HAP-1 (cell line): ENCODE results near the gene MCHR1.
"Not testable (repeated sequence)": the region's sequence is repeated elsewhere in the genome, so short reads cannot be mapped to it uniquely, and the experiment has no call there.

ENCODE experiments used
- DNase-seq, 2 experiments: peaks; one replicate each; pipeline ENCODE4 v3.0.0-alpha.2; 2016 to 2020; ENCODE audit warnings: low spot score in 2 of 2
- H3K27me3 ChIP-seq: fragments of 250-450 bp; sonication (Bioruptor Pico); 2 replicates; pipeline ENCODE4 v1.5.1; 2020; ENCODE audit warnings: low read depth, mild to moderate bottlenecking, moderate library complexity
- H3K36me3 ChIP-seq: fragments of 250-450 bp; sonication (Bioruptor Pico); replicated peaks from 2 replicates; pipeline ENCODE4 v1.5.1; 2020; ENCODE audit warnings: mild to moderate bottlenecking
- H3K4me1 ChIP-seq: fragments of 250-450 bp; sonication (Bioruptor Pico); 2 replicates; pipeline ENCODE4 v1.5.1; 2020; ENCODE audit warnings: mild to moderate bottlenecking
- H3K4me3 ChIP-seq: fragments of 250-450 bp; sonication (Bioruptor Pico); 2 replicates; pipeline ENCODE4 v1.5.1; 2020; ENCODE audit warnings: mild to moderate bottlenecking, moderate library complexity
- H3K9me3 ChIP-seq: fragments of 250-450 bp; sonication (Bioruptor Pico); 2 replicates; pipeline ENCODE4 v1.5.1; 2020; ENCODE audit warnings: mild to moderate bottlenecking, moderate library complexity
- in situ Hi-C: fragments of 300-500 bp; cut with MboI; formaldehyde crosslinking; loops from 3 replicates; pipeline ENCODE4 v1.14.3; 2020; ENCODE audit warnings: low sequenced_read_pairs, inconsistent platforms, mixed read lengths

Gene MCHR1

DNA sequence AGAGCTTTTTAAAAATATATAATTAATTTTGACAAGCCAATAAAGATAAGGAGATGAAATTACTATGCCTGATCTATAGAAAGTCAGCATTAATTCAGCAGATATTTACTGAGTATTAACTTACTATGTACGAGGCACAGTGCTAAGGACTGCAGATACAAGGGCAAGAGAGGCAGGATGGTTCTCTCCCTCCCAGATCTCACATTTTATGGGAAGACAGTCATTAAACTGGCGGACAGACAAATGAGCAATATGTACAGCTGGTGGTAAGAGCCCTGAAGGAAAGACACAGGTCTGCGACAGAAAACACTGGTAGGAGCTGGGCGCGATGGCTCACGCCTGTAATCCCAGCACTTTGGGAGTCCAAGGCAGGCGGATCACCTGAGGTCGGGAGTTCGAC, 36.8 kb downstream of the MCHR1 start:
- H3K27me3 ChIP-seq = no peaks in the 10 kb centered on the region
- in situ Hi-C loops = no loop called here
- H3K36me3 ChIP-seq = no peaks in the 10 kb centered on the region
- no peak overlapping the region for H3K4me3 ChIP-seq
- H3K9me3 ChIP-seq = no peaks in the 10 kb centered on the region
- no peak for DNase-seq
- no peaks in the 10 kb centered on the region; the same call in 1 of the 2 replicates for H3K4me1 ChIP-seq

DNA sequence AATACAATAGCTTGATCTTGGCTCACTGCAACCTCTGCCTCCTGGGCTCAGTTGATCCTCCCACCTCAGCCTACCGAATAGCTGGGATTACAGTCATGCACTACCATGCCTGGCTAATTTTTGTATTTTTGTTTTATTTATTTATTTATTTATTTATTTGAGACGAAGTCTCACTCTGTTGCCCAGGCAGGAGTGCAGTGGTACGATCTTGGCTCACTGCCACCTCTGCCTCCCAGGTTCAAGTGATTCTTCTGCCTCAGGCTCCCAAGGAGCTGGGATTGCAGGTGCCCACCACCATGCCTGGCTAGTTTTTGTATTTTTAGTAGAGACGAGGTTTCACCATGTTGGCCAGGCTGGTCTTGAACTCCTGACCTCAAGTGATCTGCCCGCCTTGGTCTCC, 38.4 kb downstream of the MCHR1 start:
- H3K36me3 ChIP-seq, H3K9me3 ChIP-seq, H3K27me3 ChIP-seq, DNase-seq, in situ Hi-C loops, H3K4me3 ChIP-seq, H3K4me1 ChIP-seq: not testable (repeated sequence)

DNA sequence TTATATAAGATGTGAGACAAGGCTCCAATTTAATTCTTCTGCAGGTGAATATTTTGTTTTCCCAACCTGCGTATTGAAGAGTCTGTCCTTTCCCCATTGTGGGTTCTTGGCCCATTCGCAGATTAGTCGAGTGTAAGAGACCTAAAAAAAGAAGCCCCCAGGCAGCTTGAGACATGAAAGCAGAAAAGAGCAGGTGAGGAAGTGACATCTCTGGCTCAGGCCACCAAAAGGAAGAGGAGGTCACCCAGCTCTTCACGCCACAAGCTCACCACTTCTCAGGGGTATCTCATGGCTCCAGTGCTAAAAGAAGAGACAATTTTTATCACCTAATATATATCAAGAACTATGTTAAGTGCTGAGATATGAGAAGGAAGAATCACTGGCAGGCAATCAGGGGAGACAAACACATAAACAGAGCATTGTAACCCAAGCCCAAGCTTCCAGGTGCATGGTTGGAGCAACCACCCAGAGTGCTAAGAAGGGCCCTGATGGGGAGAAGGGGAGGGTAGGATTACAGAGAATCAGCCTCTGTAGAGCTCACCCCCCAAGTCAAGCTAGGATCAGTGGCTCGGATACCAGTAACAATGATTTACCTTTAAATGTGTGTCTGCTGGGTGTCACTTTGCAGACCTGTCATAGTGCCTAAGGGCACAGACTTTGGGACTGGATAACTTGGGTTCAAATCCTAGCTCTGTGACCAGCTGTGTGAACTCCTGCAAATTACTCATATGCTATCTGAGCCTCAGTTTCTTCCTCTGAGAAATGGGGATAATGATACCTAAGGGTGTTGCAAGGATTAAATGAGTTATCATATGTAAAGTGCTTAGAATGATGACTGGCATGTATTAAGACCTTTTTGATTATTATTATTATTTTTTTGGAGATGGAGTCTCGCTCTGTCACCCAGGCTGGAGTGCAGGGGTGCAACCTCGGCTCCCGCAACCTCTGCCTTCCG, 39.2 kb downstream of the MCHR1 start:
- Histone ChIP-seq H3K4me1 (no peaks in the 10 kb centered on the region; the same call in 1 of the 2 replicates), H3K4me3 (no peak overlapping the region), H3K27me3 (no peaks in the 10 kb centered on the region), H3K9me3 (no peaks in the 10 kb centered on the region), H3K36me3 (no peaks in the 10 kb centered on the region)
- in situ Hi-C loops = no loop called here
- no peak for DNase-seq

DNA sequence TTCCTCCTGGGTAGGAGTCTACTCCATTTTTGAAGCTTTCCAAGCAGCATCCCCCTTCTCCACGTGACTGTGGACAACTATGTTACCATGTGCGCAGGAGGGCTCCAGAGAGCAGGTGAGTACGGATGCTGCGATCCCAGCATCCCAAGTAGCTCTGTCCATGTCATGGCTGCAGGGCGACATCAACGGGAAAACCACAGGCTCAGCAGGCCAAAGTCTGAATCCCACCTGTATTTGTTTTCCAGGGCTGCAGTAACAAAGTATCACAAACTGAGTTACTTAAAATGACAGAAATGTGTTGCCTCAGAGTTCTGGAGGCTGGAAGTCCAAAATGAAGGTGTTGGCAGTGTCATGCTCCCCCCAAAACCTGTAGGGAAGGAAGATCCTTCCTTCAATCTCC, 40.3 kb downstream of the MCHR1 start:
- in situ Hi-C loops = no loop called here
- Histone ChIP-seq H3K9me3 (no peaks in the 10 kb centered on the region), H3K4me1 (no peaks in the 10 kb centered on the region; the same call in 1 of the 2 replicates), H3K4me3 (no peak overlapping the region), H3K27me3 (no peaks in the 10 kb centered on the region), H3K36me3 (no peaks in the 10 kb centered on the region)
- no peak for DNase-seq

DNA sequence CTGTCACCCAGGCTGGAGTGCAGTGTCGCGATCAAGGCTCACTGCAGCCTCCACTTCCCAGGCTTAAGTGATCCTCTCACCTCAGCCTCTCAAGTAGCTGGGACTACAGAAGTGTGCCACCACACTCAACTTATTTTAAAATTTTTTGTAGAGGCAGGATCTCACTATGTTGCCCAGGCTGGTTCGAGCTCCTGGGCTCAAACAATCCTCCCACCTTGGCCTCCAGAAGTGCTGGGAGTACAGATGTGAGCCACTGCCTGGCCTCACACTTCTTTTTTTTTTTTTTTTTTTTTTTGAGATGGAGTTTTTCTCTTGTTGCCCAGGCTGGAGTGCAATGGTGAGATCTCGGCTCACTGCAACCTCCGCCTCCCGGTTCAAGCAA, 40.9 kb downstream of the MCHR1 start:
- H3K27me3 ChIP-seq, H3K4me1 ChIP-seq, H3K4me3 ChIP-seq, H3K9me3 ChIP-seq, H3K36me3 ChIP-seq, in situ Hi-C loops, DNase-seq: not testable (repeated sequence)

DNA sequence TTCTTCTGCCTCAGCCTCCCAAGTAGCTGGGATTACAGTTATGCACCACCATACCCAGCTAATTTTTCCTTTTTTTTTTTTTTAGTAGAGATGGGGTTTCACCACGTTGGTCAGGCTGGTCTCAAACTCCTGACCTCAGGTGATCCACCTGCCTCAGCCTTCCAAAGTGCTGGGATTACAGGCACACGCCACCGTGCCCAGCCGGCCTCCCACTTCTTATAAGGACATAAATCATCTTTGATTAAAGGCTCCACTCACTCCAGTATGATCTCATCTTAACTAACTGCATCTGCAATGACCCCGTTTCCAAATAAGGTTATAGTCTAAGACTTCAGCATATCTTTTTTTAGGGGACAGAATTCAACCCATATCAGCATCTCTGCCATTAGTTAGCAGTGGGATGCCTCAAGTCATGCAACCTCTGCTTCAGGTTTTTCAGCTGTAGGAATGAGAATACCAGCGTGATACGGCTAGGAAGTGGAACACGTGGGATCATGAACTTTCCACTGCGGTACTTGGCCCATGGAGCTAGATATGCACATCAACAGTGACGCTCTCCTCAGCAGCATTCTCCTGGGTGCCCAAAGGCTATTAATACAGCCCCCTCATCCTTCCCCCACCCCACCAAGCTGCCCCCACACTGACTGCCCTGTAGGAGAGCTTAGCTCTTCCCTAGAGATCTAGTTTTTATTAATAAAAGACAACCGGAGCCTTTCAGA, 41.4 kb downstream of the MCHR1 start:
- H3K36me3 ChIP-seq = no peaks in the 10 kb centered on the region
- DNase-seq = no peak
- no peaks in the 10 kb centered on the region for H3K27me3 ChIP-seq
- no peak overlapping the region for H3K4me3 ChIP-seq
- in situ Hi-C loops = no loop called here
- H3K9me3 ChIP-seq = no peaks in the 10 kb centered on the region
- H3K4me1 ChIP-seq = no peaks in the 10 kb centered on the region; the same call in 1 of the 2 replicates

DNA sequence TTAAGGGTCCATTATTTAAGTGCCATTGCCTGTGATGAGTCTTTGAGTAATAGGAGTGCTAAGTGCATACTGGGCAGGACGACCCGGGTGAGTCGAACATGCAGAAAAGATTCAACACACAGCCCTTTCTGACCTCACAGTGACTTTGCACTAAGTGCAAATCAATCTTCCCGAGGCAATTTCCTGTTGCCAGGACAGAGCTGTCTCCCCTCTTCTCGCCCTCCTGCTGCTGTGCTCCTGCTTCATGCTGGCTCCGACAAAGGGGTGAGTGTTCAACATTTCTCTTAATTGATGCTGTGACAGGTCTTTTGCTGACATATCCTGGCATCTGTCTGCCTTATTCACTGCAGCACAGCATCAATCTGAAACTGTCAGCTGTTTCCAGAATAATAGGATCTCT, 42.0 kb downstream of the MCHR1 start:
- DNase-seq = no peak
- Histone ChIP-seq H3K27me3 (no peaks in the 10 kb centered on the region), H3K9me3 (no peaks in the 10 kb centered on the region), H3K4me1 (no peaks in the 10 kb centered on the region; the same call in 1 of the 2 replicates), H3K36me3 (no peaks in the 10 kb centered on the region), H3K4me3 (no peak overlapping the region)
- in situ Hi-C loops = no loop called here

DNA sequence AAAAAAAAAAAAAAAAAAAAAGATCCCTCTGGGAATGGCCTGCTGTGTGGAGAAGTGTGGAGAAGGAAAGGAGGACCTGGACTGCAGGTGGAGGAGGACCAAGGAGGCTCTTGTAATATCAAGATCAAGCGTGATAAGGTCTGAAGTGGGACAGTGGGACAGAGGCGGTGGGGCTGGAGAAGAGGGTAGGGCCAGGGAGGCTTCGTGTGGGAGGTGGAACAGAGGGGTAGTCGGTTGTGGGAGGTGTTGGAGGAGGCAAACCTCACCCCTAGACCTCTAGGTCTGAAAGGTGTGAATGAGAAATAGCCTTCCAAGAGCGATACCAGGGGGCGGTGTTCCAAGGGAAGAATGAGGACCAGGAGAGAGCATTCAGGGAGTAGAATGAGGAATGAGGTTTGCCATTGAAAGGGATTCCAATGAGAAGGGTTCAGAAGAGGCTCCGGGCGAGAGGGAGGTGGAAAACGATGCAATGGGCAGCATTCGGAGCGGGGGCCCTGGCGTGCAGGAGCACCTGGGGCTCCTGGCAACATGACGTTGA, 44.2 kb downstream of the MCHR1 start:
- H3K4me1 ChIP-seq = peaks cover 18% of the 10 kb centered on the region
- H3K36me3 ChIP-seq = no peaks in the 10 kb centered on the region
- H3K4me3 ChIP-seq = no peak overlapping the region
- H3K9me3 ChIP-seq = no peaks in the 10 kb centered on the region
- no peaks in the 10 kb centered on the region for H3K27me3 ChIP-seq
- no peak for DNase-seq
- in situ Hi-C loops = no loop called here

DNA sequence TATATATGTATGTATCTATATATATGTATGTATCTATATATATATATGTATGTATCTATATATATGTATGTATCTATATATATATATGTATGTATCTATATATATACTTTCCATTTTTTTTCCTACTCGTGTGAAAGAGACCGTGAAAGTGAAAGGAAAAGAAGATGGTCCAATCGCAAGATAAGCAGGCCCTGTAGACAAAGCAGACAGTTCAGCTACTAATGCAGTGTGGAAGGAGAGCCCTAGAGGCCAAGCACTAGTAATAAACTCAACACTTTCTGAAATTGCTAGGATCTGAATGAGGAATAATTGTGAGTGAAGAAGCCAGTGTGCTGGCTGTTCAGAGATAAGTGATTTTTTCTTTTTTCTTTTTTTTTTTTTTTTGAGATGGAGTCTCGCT, 47.2 kb downstream of the MCHR1 start:
- no peaks in the 10 kb centered on the region for H3K27me3 ChIP-seq
- in situ Hi-C loops = no loop called here
- no peaks in the 10 kb centered on the region for H3K36me3 ChIP-seq
- H3K4me3 ChIP-seq = no peak overlapping the region
- H3K4me1 ChIP-seq = peaks cover 19% of the 10 kb centered on the region
- H3K9me3 ChIP-seq = peaks cover 3% of the 10 kb centered on the region; the same call in 1 of the 2 replicates
- DNase-seq = peak in 1 of 2 experiments; percentile 27

DNA sequence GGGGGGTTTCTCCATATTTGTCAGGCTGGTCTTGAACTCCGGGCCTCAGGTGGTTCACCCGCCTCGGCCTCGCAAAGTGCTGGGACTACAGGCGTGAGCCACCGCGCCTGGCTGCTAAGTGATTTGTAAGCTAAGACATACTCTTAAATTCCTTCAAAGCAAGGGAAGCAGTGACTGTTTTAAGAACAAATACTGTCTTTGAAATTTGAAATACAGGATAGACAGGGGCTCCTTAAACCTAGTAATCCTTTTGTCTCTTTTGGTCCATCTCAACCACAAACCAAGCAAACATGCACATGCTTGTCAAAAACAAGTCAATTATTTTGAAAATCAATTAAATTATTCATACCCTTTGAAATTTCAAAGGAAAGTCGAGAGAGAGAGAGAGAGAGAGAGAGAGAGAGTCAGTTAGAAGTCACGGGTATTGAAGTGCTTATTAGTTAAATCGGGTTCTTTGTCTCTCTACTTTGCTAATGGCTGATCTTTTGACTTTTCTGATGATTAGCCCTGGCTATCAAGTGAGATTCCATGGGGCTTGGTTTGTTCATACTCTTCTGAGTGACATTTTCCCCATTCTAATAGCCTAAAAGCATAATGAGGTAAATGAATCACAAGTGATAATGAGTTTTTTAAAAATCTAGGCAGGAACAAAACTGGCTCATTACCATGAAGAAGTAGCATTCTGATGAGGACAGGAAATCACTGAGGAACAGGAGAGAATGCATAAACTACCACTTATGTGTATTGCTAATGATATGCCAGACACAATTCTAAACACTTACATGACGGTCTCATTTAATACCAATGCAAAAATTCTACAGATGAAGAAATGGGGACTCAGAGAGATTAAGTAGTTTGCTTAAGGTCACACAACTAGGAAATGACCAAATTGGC, 48.0 kb downstream of the MCHR1 start:
- in situ Hi-C loops = no loop called here
- H3K4me1 ChIP-seq = peaks cover 19% of the 10 kb centered on the region
- DNase-seq = peak; percentile 62 to 81
- H3K4me3 ChIP-seq = no peak overlapping the region
- peaks cover 3% of the 10 kb centered on the region; the same call in 1 of the 2 replicates for H3K9me3 ChIP-seq
- no peaks in the 10 kb centered on the region for H3K36me3 ChIP-seq
- H3K27me3 ChIP-seq = no peaks in the 10 kb centered on the region

DNA sequence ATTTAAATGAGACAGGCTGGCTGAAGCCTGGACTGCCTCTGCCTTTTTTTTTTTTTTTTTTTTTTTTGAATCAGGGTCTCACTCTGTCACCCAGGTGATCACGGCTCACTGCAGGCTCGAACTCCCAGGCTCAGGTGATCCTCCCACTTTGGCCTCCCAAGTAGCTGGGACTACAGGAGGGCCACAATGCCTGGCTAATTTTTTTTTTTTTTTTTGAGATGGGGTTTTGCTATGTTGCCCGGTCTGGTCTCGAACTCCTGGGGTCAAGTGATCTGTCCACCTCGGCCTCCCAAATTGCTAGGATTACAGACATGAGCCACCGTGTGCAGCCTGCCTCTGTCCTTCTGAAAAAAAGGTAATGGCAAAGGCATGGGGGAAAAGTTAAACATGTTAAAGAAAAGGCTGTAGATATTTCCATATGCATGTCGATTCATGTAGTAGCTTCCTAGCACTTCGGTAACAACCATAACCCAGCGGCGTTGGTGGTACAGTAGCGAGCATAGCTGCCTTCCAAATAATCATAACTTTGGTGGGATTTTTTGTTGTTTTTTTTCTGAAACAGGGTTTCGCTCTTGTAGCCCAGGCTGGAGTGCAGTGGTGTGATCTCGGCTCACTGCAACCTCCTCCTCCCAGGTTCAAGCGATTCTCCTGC, 48.8 kb downstream of the MCHR1 start:
- Histone ChIP-seq H3K36me3 (no peaks in the 10 kb centered on the region), H3K4me3 (no peak overlapping the region), H3K27me3 (no peaks in the 10 kb centered on the region), H3K9me3 (peaks cover 3% of the 10 kb centered on the region; the same call in 1 of the 2 replicates), H3K4me1 (peaks cover 27% of the 10 kb centered on the region)
- DNase-seq = no peak
- in situ Hi-C loops = no loop called here

DNA sequence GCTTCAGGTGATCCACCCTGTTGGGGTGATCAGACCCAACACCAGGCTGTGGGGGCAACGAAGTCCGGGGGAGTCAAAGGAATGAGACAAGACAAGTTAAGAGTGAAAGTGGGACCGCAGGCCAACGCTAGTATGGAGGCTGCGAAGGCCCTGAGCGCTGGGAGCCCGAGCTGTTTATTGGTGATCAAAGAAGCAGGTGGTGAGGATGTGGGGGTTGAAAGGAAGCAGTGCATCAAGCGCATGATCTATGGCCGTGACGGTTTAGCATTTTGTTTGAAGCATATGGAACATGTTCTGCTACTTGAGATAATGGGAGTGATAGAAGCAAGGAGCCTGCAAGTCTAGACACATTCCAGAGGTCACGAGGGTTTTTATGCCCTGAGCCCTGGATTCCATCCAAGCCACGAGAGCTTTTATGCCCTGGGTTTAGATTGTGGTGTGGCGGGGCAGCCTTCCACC, 49.5 kb downstream of the MCHR1 start:
- Histone ChIP-seq H3K4me1 (peaks cover 29% of the 10 kb centered on the region), H3K4me3 (no peak overlapping the region), H3K36me3 (no peaks in the 10 kb centered on the region), H3K9me3 (peaks cover 3% of the 10 kb centered on the region; the same call in 1 of the 2 replicates), H3K27me3 (no peaks in the 10 kb centered on the region)
- DNase-seq = no peak
- in situ Hi-C loops = no loop called here

DNA sequence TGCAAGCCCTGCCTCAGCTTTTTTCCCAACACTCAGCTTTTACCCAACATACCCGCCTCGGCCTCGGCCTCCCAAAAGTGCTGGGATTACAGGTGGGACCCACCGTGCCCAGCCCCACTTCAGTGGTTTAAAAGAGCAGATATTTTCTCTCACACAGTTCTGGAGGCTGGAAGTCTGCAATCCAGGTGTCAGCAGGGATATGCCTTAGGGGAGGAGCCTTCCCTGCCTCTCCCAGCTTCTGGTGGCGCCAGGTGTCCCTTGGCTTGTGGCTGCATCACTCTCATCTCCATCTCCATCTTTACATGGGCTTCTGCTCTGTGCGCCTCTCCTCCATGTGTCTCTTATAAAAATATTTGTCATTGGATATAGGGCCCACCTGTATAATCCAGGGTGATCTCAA, 50.0 kb downstream of the MCHR1 start:
- DNase-seq = no peak
- in situ Hi-C loops = no loop called here
- Histone ChIP-seq H3K4me3 (no peak overlapping the region), H3K27me3 (no peaks in the 10 kb centered on the region), H3K36me3 (no peaks in the 10 kb centered on the region), H3K4me1 (peaks cover 29% of the 10 kb centered on the region), H3K9me3 (peaks cover 3% of the 10 kb centered on the region; the same call in 1 of the 2 replicates)
